ENCODE results near the gene DHX8. TPM values are rescaled to one million over a fixed set of nuclear protein-coding genes. Genes with fewer than 3 reads are reported as not detected.

DHX8 gene
- total RNA-seq, 1 experiment from 2014 or later = 53.5 TPM

DNA sequence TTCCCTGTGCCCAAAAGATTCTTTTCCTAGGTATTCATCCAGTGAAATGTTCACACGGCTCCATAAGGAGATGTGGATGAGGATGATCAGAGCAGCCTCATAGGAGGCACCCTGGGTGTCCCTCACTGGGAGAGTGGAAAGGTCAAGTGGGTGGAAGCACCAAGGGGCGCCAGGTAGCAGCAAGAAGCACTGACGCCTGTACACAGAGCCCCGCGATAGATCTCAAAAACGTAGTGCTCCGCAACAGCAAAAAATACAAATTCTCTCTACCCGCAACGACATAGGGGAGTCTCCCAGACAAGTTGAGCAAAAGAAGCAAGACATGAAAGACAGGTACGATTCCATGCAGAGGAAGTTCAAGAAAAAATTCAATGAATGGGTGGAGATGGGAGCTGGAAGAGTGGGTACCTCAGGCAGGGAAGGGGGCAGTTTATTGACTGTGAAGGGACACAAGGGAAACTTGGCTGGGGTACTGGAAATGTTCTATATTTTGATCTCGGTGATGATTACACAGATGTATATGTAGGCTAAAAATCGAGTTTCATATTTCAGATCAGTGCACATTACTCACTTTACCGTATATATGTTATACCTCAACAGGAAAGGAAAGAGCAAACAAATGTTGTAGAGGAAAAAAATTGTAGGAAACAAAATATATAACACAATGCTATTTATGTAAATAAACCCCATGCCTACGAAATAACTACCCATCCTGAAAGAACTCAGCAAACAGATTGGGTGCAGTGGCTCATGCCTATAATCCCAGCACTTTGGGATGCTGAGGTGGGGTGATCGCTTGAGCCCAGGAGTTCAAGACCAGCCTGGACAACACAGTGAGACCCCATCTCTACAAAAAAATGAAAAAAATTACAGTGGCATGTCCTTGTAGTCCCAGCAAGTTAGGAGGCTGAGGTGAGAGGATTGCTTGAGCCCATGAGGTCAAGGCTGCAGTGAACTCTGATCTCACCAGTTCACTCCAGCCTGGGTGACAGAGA is 80.1 kb downstream of the DHX8 start:
- Histone ChIP-seq H2AFZ (ENCODE audit: low read depth, low read length, poor library complexity, severe bottlenecking) (no peak overlapping the region), H3K4me1 (ENCODE audit: control insufficient read depth in 1 of 2, insufficient read depth in 2 of 2, low read length in 2 of 2) (no peaks in the 10 kb centered on the region), H3K27ac (ENCODE audit: low read depth, low read length) (no peak overlapping the region), H3K27me3 (ENCODE audit: insufficient read depth, low read length) (no peaks in the 10 kb centered on the region), H3K4me3 (replicated peaks in 1 of 2; ENCODE audit: low read depth in 1 of 2, low read length in 2 of 2) (no peak overlapping the region), H3K4me2 (ENCODE audit: low read length) (no peak overlapping the region), H3K36me3 (ENCODE audit: control insufficient read depth in 1 of 2, insufficient read depth in 2 of 2, low read length in 2 of 2) (no peaks in the 10 kb centered on the region), H3K9me3 (ENCODE audit: control insufficient read depth in 1 of 2, insufficient read depth in 1 of 2, low read depth in 1 of 2, low read length in 2 of 2) (no peaks in the 10 kb centered on the region), H4K20me1 (ENCODE audit: insufficient read depth) (no peaks in the 10 kb centered on the region), H3K9me2 (ENCODE audit: insufficient read depth) (no peaks in the 10 kb centered on the region), H3K79me2 (ENCODE audit: insufficient read depth, low read length) (no peaks in the 10 kb centered on the region), H3K9ac (ENCODE audit: low read length) (no peak overlapping the region)
- ChIA-PET POLR2A (no interaction called here), RAD21 (ENCODE audit: low non-redundant PET in 1 of 2, low total read pairs in 2 of 2, uncharacterized antibody in 2 of 2, unreplicated experiment in 2 of 2) (no interaction called here), CTCF (no interaction called here)
- no peak for DNase-seq (ENCODE audit: low read depth, low spot score)
- no TSS peak for BruUV-seq (replicated peaks)
- TF ChIP-seq POLR2AphosphoS5 (IDR thresholded peaks at IDR 0.05; ENCODE audit: low read depth, low read length) = no peak
- TF ChIP-seq, protein P1, sequence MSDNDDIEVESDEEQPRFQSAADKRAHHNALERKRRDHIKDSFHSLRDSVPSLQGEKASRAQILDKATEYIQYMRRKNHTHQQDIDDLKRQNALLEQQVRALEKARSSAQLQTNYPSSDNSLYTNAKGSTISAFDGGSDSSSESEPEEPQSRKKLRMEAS (IDR thresholded peaks at IDR 0.05) = no peak
- no peak for TF ChIP-seq YY1 (IDR thresholded peaks at IDR 0.05; ENCODE audit: extremely low read depth, insufficient replicate concordance, low read depth, low read length)
- TF ChIP-seq CBX3 (IDR thresholded peaks at IDR 0.05; ENCODE audit: low read depth) = no peak
- no peak for TF ChIP-seq JUND (IDR thresholded peaks at IDR 0.05)
- no peak for TF ChIP-seq EZH2 (IDR thresholded peaks at IDR 0.05)
- TF ChIP-seq ZFX (IDR thresholded peaks at IDR 0.05) = no peak
- no peak for TF ChIP-seq CEBPB (IDR thresholded peaks at IDR 0.05; ENCODE audit: low read depth)
- no peak for TF ChIP-seq SP1 (IDR thresholded peaks at IDR 0.05; ENCODE audit: low read depth)
- no peak for TF ChIP-seq FOSL1 (IDR thresholded peaks at IDR 0.05; ENCODE audit: low read depth)
- TF ChIP-seq TCF7L2 (IDR thresholded peaks at IDR 0.05; ENCODE audit: borderline replicate concordance, extremely low read depth, insufficient read depth, insufficient read length) = no peak
- TF ChIP-seq POLR2A (IDR thresholded peaks at IDR 0.05; ENCODE audit: borderline replicate concordance, extremely low read depth, insufficient read depth, insufficient read length) = no peak
- TF ChIP-seq, protein P2, sequence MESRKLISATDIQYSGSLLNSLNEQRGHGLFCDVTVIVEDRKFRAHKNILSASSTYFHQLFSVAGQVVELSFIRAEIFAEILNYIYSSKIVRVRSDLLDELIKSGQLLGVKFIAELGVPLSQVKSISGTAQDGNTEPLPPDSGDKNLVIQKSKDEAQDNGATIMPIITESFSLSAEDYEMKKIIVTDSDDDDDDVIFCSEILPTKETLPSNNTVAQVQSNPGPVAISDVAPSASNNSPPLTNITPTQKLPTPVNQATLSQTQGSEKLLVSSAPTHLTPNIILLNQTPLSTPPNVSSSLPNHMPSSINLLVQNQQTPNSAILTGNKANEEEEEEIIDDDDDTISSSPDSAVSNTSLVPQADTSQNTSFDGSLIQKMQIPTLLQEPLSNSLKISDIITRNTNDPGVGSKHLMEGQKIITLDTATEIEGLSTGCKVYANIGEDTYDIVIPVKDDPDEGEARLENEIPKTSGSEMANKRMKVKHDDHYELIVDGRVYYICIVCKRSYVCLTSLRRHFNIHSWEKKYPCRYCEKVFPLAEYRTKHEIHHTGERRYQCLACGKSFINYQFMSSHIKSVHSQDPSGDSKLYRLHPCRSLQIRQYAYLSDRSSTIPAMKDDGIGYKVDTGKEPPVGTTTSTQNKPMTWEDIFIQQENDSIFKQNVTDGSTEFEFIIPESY (IDR thresholded peaks at IDR 0.05; ENCODE audit: extremely low read depth, insufficient replicate concordance, low read length) = no peak
- no peak for TF ChIP-seq RAD21 (IDR thresholded peaks at IDR 0.05; ENCODE audit: low read depth)
- no peak for ATAC-seq
- intact Hi-C loops (cut with micrococcal nuclease) = no loop called here

Data from HCT116 (cell line).